Prostate gland (tissue), 2 donors: Measurements from ENCODE around the gene TMPRSS6. TPM values are rescaled to one million over a fixed set of nuclear protein-coding genes. Genes with fewer than 3 reads are reported as not detected.

Experiments
- DNase-seq: peaks from one replicate; pipeline ENCODE4 v3.0.0-alpha.2; 2019; ENCODE audit warnings: low spot score
- H3K27ac ChIP-seq, 2 donors: fragments of 200-600 bp; sonication (generic); 2 replicates each; pipeline ENCODE4 v1.5.1; 2017 to 2019
- H3K27me3 ChIP-seq: fragments of 200-600 bp; sonication (generic); replicated peaks from 2 replicates; pipeline ENCODE4 v1.5.1; 2019; ENCODE audit not compliant: insufficient read depth
- H3K36me3 ChIP-seq, 2 donors: fragments of 200-600 bp; sonication (generic); 1 replicate in 1 of 2; 2 replicates in 1 of 2; pipeline versions ENCODE4 v1.5.1 to v1.8.1; 2017 to 2019
- H3K4me1 ChIP-seq: fragments of 200-600 bp; sonication (generic); replicated peaks from 2 replicates; pipeline ENCODE4 v1.5.1; 2019
- H3K4me3 ChIP-seq, 2 donors: fragments of 200-600 bp; sonication (generic); 2 replicates each; pipeline ENCODE4 v1.5.1; 2017 to 2019
- H3K9me3 ChIP-seq: fragments of 200-600 bp; sonication (generic); 2 replicates; pipeline ENCODE4 v1.5.1; 2017
- POLR2A ChIP-seq: fragments of 450-650 bp; IDR thresholded peaks from one replicate; pipeline ENCODE4 v1.6.1; 2016; ENCODE audit warnings: antibody characterized with exemption, mild to moderate bottlenecking
- POLR2AphosphoS5 ChIP-seq: sonication (generic); formaldehyde crosslinking; IDR thresholded peaks from one replicate; pipeline ENCODE4 v1.6.1; 2017; ENCODE audit warnings: antibody characterized with exemption
- WGBS: methylation state at CpG from one replicate; pipeline ENCODE4 v1.1.5; 2018; 5-methylcytosine and 5-hydroxymethylcytosine counted together
- intact Hi-C: fragments of 100-400 bp; cut with DNase I; formaldehyde crosslinking; loops from one replicate; pipeline ENCODE4 v1.14.2; 2022
- total RNA-seq, 2 donors: library from RNA; depleted of rRNA; stranded (reverse); fragments of >200 nt; gene quantifications; one replicate each; pipeline ENCODE4 v1.1.0, GENCODE V29; 2016
- TF ChIP-seq, protein P1 (sequence below), 4 experiments: fragments of 200-600 bp in 2 of 4; fragments of 450-650 bp in 2 of 4; sonication (generic) in 2 of 4; IDR thresholded peaks; 1 replicate in 3 of 4; 2 replicates in 1 of 4; pipeline ENCODE4 v1.5.1; 2016 to 2019; ENCODE audit warnings: antibody characterized with exemption in 4 of 4, mild to moderate bottlenecking in 2 of 4, moderate library complexity in 2 of 4

Gene TMPRSS6
- total RNA-seq, 2 donors from 2014 or later = 0.45 TPM; not detected in 1

DNA sequence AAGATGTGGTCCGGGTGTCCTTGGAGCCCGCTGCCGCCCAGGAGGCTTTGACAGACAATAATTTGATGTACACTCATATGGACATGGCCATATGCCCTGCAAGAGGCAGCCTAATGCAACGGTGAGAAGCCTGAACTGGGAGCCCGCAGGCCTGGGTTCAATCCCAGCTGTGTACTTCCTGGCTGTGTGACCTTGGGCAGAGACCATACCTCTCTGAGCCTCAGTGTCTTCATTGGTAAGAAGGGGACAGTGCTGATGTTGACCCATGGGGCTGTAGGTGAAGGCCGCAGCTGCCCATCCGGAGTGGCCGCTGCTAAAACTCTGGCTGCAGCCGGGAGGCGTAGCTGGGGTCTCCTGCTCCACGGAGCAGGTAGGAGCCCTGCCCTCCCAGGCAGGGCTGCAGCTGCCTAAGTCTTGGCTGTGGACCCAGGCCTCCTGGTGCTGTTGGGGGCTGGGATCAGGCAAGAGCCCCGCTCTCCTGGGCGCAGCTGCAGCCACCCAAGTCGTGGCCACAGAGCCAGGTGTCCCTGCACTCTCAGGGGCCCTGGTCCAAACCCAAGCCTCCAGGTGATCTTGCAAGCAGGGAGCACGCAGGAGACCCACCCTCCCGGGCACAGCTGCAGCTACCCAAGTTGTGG lies 31.3 kb upstream of the TMPRSS6 start:
- H3K9me3 ChIP-seq = no peaks in the 10 kb centered on the region
- no peak for DNase-seq
- H3K36me3 ChIP-seq = no peaks in the 10 kb centered on the region
- H3K4me1 ChIP-seq = no peaks in the 10 kb centered on the region
- intact Hi-C loops = no loop called here
- TF ChIP-seq POLR2AphosphoS5 (no peak), POLR2A (no peak)
- TF ChIP-seq, protein P1, sequence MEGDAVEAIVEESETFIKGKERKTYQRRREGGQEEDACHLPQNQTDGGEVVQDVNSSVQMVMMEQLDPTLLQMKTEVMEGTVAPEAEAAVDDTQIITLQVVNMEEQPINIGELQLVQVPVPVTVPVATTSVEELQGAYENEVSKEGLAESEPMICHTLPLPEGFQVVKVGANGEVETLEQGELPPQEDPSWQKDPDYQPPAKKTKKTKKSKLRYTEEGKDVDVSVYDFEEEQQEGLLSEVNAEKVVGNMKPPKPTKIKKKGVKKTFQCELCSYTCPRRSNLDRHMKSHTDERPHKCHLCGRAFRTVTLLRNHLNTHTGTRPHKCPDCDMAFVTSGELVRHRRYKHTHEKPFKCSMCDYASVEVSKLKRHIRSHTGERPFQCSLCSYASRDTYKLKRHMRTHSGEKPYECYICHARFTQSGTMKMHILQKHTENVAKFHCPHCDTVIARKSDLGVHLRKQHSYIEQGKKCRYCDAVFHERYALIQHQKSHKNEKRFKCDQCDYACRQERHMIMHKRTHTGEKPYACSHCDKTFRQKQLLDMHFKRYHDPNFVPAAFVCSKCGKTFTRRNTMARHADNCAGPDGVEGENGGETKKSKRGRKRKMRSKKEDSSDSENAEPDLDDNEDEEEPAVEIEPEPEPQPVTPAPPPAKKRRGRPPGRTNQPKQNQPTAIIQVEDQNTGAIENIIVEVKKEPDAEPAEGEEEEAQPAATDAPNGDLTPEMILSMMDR (IDR thresholded peaks at IDR 0.05) = no peak
- 88% methylated on average over 6 of the region's 16 CpGs for WGBS
- no peak overlapping the region for H3K27ac ChIP-seq
- H3K4me3 ChIP-seq = no peak overlapping the region
- peaks cover 2% of the 10 kb centered on the region for H3K27me3 ChIP-seq

DNA sequence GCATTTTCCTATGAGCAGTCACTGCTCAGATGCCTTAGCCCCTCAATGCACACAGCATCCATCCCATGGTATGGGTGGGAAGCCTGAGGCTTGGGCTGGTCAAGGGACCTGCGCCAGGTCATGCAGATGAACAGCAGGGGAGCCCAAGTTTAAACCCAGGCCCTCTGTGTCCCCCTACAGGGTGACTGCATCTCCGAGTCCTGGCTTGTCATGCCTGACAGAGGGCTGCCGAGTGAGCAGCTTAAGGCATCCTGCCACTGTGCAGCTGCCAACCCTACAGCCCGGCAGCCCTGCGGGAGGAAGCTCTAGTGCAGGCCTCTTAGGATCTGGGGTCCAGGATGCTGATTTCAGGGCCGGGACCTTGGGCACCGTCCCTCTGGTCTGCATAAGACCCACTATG lies 30.2 kb upstream of the TMPRSS6 start:
- no peaks in the 10 kb centered on the region for H3K36me3 ChIP-seq
- 74% methylated on average over 7 of the region's 7 CpGs for WGBS
- intact Hi-C loops = no loop called here
- H3K9me3 ChIP-seq = no peaks in the 10 kb centered on the region
- TF ChIP-seq, protein P1 (IDR thresholded peaks at IDR 0.05) = no peak
- TF ChIP-seq POLR2AphosphoS5 = no peak
- no peaks in the 10 kb centered on the region for H3K4me1 ChIP-seq
- peaks cover 2% of the 10 kb centered on the region for H3K27me3 ChIP-seq
- H3K4me3 ChIP-seq = no peak overlapping the region
- H3K27ac ChIP-seq = no peak overlapping the region
- DNase-seq = no peak

DNA sequence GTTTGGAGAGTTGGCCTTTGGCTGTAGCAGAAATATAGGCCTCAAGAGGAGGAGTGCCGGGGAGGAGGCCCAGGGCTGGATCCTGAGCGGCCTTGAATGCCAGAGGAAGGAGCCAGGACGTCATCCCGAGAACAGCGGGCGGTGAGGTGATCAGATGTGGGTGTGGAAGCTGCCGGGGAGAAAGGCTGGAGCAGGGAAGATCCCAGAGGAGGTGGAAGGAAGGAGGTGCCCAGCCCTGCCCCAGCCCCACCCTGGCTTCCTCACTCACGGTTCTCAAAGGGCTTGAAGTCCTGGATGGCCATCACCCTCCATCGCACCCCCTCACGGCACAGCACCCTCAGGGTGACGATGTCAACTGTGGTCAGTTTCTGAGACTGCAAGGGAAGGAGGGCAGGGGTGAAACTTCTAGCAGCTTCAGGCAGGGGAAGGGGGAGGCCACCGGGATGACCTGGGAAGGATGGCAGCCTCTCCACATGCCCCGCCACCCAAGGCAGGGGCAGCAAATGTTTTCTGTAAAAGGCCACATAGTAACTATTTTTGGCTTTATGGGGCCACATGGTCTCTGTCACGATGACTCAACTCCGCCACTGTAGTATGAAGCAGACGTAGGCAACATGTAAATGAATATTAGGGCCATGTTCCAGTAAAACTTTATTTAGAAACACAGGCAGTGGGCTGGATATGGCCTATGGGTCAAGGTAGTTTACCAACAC lies 29.5 kb upstream of the TMPRSS6 start:
- intact Hi-C loops = no loop called here
- Histone ChIP-seq H3K36me3 (no peaks in the 10 kb centered on the region), H3K4me3 (no peak overlapping the region), H3K4me1 (no peaks in the 10 kb centered on the region), H3K27me3 (peaks cover 2% of the 10 kb centered on the region), H3K9me3 (no peaks in the 10 kb centered on the region), H3K27ac (no peak overlapping the region)
- DNase-seq = no peak
- WGBS = 67% methylated on average over 15 of the region's 16 CpGs
- TF ChIP-seq, protein P1 (IDR thresholded peaks at IDR 0.05) = no peak
- TF ChIP-seq POLR2A (no peak), POLR2AphosphoS5 (no peak)

DNA sequence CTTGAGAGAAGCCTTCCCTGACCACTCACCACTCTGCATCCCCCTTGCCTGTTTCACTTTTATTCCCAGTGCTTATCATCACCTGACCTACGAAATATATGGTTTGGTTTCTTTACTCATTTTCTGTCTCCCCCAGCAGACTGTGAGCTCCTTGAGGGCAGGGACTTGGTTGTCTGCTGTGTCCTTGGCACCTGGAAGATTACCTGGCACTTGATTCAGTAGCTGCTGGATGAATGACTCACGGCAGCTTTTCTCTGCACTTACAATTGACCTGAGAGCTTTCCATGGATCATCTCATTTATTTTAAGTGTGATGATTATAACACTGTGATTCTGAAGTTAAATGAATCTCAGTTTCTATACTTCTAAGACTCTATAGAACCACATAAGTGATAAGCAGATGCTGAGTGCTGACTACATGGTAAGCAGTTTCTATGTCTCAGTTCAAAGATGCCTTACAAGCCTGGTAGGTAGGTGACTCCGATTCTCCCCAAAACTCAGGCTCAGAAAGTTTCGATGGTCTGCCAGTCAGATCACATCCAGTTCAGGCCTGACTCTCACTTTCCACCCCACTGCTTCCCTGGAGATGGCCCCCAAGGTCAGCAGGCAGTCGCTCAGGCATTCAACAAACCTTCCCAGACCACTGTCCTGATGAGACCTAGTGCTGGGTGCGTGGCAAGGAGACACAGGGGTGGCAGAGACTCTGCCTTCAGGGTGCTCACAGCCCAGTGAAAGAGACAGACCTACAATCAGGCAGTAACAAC lies 28.6 kb upstream of the TMPRSS6 start:
- DNase-seq = no peak
- Histone ChIP-seq H3K4me3 (no peak overlapping the region), H3K9me3 (no peaks in the 10 kb centered on the region), H3K36me3 (no peaks in the 10 kb centered on the region), H3K27me3 (peaks cover 2% of the 10 kb centered on the region), H3K4me1 (no peaks in the 10 kb centered on the region), H3K27ac (no peak overlapping the region)
- intact Hi-C loops = no loop called here
- WGBS = 77% methylated on average over 6 of the region's 6 CpGs
- no peak for TF ChIP-seq POLR2A
- TF ChIP-seq, protein P1 (IDR thresholded peaks at IDR 0.05) = no peak
- no peak for TF ChIP-seq POLR2AphosphoS5
